ENCODE measurements around the gene OASL. TPM values are rescaled to one million over a fixed set of nuclear protein-coding genes. Genes with fewer than 3 reads are reported as not detected.

OASL gene
- total RNA-seq, 1 donor from 2014 or later, result 0.79 TPM

DNA sequence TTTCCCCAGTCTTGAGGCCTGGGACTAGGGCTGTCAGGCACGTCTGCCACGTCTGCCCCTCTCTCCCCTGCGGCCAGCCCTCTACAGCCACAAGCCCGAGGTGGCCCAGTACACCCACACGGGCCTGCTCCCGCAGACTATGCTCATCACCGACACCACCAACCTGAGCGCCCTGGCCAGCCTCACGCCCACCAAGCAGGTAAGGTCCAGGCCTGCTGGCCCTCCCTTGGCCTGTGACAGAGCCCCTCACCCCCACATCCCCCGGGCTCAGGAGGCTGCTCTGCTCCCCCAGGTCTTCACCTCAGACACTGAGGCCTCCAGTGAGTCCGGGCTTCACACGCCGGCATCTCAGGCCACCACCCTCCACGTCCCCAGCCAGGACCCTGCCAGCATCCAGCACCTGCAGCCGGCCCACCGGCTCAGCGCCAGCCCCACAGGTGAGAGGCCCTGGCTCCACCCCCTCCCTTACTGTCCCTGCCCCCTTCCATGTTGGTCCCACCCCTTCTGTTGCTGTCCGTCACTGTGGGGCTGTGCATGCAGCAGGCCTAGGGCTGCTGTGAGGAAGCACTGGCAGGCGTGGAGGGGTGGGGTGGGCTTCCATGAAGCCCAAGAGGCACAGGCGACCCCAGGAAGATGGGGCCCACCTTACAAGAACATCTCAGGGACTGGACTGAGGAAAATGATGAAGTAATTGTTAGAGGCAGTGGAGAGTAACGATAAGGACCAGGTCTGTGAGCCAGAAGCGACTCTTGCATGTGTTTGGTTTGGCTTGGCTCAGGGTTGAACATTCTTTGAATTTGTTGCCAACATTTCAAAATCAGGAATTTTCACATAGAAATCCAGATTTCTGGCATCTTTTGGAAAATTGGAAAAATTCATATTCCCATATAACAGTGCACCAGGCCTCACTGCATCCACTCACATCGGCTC lies 39.6 kb downstream of the OASL start:
- no peak overlapping the region for H3K4me3 ChIP-seq (ENCODE audit: low read depth, low read length)
- H3K27me3 ChIP-seq (ENCODE audit: control insufficient read depth, insufficient read depth, low read length), result no peaks in the 10 kb centered on the region
- peaks cover 6% of the 10 kb centered on the region for H3K36me3 ChIP-seq (ENCODE audit: control insufficient read depth, insufficient read depth, low read length)
- DNase-seq (ENCODE audit: low read depth) (no peak), FAIRE-seq (no peak)
- TF ChIP-seq, protein P1, sequence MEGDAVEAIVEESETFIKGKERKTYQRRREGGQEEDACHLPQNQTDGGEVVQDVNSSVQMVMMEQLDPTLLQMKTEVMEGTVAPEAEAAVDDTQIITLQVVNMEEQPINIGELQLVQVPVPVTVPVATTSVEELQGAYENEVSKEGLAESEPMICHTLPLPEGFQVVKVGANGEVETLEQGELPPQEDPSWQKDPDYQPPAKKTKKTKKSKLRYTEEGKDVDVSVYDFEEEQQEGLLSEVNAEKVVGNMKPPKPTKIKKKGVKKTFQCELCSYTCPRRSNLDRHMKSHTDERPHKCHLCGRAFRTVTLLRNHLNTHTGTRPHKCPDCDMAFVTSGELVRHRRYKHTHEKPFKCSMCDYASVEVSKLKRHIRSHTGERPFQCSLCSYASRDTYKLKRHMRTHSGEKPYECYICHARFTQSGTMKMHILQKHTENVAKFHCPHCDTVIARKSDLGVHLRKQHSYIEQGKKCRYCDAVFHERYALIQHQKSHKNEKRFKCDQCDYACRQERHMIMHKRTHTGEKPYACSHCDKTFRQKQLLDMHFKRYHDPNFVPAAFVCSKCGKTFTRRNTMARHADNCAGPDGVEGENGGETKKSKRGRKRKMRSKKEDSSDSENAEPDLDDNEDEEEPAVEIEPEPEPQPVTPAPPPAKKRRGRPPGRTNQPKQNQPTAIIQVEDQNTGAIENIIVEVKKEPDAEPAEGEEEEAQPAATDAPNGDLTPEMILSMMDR (IDR thresholded peaks at IDR 0.05; ENCODE audit: insufficient read depth, low read length, severe bottlenecking), result no peak

DNA sequence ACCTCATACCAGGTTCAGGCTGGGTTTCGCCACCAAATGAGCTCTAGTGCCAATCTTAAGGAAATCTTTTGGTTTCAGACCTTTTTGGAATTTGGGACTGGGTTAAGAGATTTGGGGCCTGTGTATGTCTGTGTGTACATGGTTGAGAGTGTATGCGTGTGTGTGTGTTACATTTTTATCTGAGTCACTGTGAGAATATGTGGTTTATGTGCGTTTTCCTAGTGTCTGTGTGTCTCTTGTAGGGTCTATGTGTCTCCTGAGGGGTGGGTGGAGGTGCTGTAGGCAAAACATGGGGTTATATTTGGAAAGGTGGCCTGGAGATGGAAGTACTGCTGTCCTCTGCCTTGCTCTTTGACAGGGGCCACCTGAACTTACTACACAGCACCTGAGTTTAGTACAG lies 40.6 kb downstream of the OASL start:
- DNase-seq (ENCODE audit: low read depth) (no peak), FAIRE-seq (no peak)
- Histone ChIP-seq H3K4me3 (ENCODE audit: low read depth, low read length) (no peak overlapping the region), H3K36me3 (ENCODE audit: control insufficient read depth, insufficient read depth, low read length) (no peaks in the 10 kb centered on the region), H3K27me3 (ENCODE audit: control insufficient read depth, insufficient read depth, low read length) (no peaks in the 10 kb centered on the region)
- TF ChIP-seq, protein P1 (IDR thresholded peaks at IDR 0.05; ENCODE audit: insufficient read depth, low read length, severe bottlenecking), result no peak

DNA sequence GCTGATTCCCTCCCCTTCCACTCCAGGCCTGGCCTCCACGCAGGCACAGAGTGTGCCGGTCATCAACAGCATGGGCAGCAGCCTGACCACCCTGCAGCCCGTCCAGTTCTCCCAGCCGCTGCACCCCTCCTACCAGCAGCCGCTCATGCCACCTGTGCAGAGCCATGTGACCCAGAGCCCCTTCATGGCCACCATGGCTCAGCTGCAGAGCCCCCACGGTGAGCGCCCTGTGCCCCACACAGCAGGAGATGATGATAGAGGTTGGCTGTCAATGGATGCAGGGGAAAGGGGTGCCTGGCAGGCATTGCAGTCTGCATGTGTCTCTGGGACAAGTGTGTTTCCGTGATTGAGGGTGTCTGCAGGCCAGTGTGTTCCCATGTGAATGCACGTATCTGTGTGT lies 41.6 kb downstream of the OASL start:
- Histone ChIP-seq H3K36me3 (ENCODE audit: control insufficient read depth, insufficient read depth, low read length) (no peaks in the 10 kb centered on the region), H3K27me3 (ENCODE audit: control insufficient read depth, insufficient read depth, low read length) (no peaks in the 10 kb centered on the region), H3K4me3 (ENCODE audit: low read depth, low read length) (no peak overlapping the region)
- FAIRE-seq, result no peak
- TF ChIP-seq, protein P1 (IDR thresholded peaks at IDR 0.05; ENCODE audit: insufficient read depth, low read length, severe bottlenecking), result no peak
- DNase-seq (ENCODE audit: low read depth), result no peak

DNA sequence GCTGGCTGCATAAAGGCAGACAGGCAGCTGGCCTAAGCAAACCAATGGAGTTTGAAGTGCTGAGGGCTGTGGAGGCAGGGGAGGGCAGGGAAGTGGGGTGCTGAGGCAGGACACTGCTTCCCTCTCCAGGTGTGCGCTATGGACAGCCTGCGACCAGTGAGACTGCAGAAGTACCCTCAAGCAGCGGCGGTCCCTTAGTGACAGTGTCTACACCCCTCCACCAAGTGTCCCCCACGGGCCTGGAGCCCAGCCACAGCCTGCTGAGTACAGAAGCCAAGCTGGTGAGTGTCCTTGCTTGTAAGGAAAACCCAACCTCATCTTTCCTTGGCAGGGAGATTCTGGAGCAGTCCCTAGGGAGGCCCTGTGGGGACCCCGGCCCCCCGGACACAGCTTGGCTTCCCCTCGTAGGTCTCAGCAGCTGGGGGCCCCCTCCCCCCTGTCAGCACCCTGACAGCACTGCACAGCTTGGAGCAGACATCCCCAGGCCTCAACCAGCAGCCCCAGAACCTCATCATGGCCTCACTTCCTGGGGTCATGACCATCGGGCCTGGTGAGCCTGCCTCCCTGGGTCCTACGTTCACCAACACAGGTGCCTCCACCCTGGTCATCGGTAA lies 42.8 kb downstream of the OASL start:
- Histone ChIP-seq H3K36me3 (ENCODE audit: control insufficient read depth, insufficient read depth, low read length) (no peaks in the 10 kb centered on the region), H3K4me3 (ENCODE audit: low read depth, low read length) (no peak overlapping the region), H3K27me3 (ENCODE audit: control insufficient read depth, insufficient read depth, low read length) (no peaks in the 10 kb centered on the region)
- FAIRE-seq (no peak), DNase-seq (ENCODE audit: low read depth) (no peak)
- TF ChIP-seq, protein P1 (IDR thresholded peaks at IDR 0.05; ENCODE audit: insufficient read depth, low read length, severe bottlenecking), result no peak

DNA sequence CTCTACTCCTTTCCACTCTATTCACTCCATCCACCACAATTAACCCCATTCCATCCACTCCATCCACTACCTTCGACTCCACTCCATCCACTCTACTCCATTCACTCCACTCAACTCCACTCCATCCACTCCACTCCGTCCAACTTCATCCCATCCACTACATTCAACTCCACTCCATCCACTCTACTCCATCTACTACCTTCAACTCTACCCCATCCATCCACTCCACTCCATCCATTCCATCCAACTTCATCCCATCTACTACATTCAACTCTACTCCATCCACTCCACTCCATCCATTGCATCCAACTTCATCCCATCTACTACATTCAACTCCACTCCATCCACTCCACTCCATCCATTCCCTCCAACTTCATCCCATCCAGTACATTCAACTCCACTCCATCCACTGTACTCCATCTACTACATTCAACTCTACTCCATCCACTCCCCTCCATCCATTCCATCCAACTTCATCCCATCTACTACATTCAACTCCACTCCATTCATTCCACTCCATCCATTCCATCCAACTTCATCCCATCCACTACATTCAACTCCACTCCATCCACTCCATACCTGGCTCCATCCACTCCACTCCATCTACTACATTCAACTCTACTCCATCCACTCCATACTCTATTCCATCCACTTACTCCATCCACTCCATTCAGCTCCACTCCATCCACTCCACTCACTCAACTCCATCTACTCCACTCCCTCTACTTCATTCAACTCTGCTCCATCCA lies 44.3 kb downstream of the OASL start:
- Histone ChIP-seq H3K27me3 (ENCODE audit: control insufficient read depth, insufficient read depth, low read length) (no peaks in the 10 kb centered on the region), H3K4me3 (ENCODE audit: low read depth, low read length) (no peak overlapping the region), H3K36me3 (ENCODE audit: control insufficient read depth, insufficient read depth, low read length) (no peaks in the 10 kb centered on the region)
- DNase-seq (ENCODE audit: low read depth) (no peak), FAIRE-seq (no peak)
- TF ChIP-seq, protein P1 (IDR thresholded peaks at IDR 0.05; ENCODE audit: insufficient read depth, low read length, severe bottlenecking), result no peak
